Measurements from ENCODE around the gene ANO10. TPM values are rescaled to one million over a fixed set of nuclear protein-coding genes. Genes with fewer than 3 reads are reported as not detected.
A peak's percentile ranks its signal among the peaks of the same experiment; 100 is the strongest.
"Not testable (repeated sequence)": the region's sequence is repeated elsewhere in the genome, so short reads cannot be mapped to it uniquely, and the experiment has no call there.

Gene ANO10
- total RNA-seq, 1 donor: 54.0 TPM

- TF ChIP-seq CTCF (IDR thresholded peaks at IDR 0.05; ENCODE audit: insufficient read depth, low read depth, low read length): no peak
- H3K4me3 ChIP-seq (ENCODE audit: low read depth, low read length): no peak overlapping the region
- DNase-seq (ENCODE audit: low read depth): no peak
Observed at GRCh38 chr3:43597961-43598360, 23.9 kb downstream of the ANO10 start.

- not testable (repeated sequence) for H3K4me3 ChIP-seq (ENCODE audit: low read depth, low read length); DNase-seq (ENCODE audit: low read depth)
Observed at GRCh38 chr3:43596178-43596577, 25.6 kb downstream of the ANO10 start.

- DNase-seq (ENCODE audit: low read depth); H3K4me3 ChIP-seq (ENCODE audit: low read depth, low read length): not testable (repeated sequence)
Observed at GRCh38 chr3:43595280-43595679, 26.5 kb downstream of the ANO10 start.

- not testable (repeated sequence) for DNase-seq (ENCODE audit: low read depth); H3K4me3 ChIP-seq (ENCODE audit: low read depth, low read length)
Observed at GRCh38 chr3:43593588-43593987, 28.2 kb downstream of the ANO10 start.

GRCh38 chr3:43591866-43592265 lies 29.9 kb downstream of the ANO10 start:
- DNase-seq (ENCODE audit: low read depth); H3K4me3 ChIP-seq (ENCODE audit: low read depth, low read length): not testable (repeated sequence)

GRCh38 chr3:43587303-43587702 lies 34.5 kb downstream of the ANO10 start:
- DNase-seq (ENCODE audit: low read depth): no peak
- TF ChIP-seq CTCF (IDR thresholded peaks at IDR 0.05; ENCODE audit: insufficient read depth, low read depth, low read length): no peak
- H3K4me3 ChIP-seq (ENCODE audit: low read depth, low read length): no peak overlapping the region

GRCh38 chr3:43584043-43584826 lies 37.6 kb downstream of the ANO10 start:
- no peak overlapping the region for H3K4me3 ChIP-seq (ENCODE audit: low read depth, low read length)
- TF ChIP-seq CTCF (IDR thresholded peaks at IDR 0.05; ENCODE audit: insufficient read depth, low read depth, low read length): no peak
- DNase-seq (ENCODE audit: low read depth): peak; percentile 11

- no peak for TF ChIP-seq CTCF (IDR thresholded peaks at IDR 0.05; ENCODE audit: insufficient read depth, low read depth, low read length)
- H3K4me3 ChIP-seq (ENCODE audit: low read depth, low read length): no peak overlapping the region
- no peak for DNase-seq (ENCODE audit: low read depth)
Observed at GRCh38 chr3:43583481-43583880, 38.3 kb downstream of the ANO10 start.

GRCh38 chr3:43582866-43583265 lies 38.9 kb downstream of the ANO10 start:
- no peak for TF ChIP-seq CTCF (IDR thresholded peaks at IDR 0.05; ENCODE audit: insufficient read depth, low read depth, low read length)
- no peak for DNase-seq (ENCODE audit: low read depth)
- no peak overlapping the region for H3K4me3 ChIP-seq (ENCODE audit: low read depth, low read length)
